GM12864 (cell line): Measurements from ENCODE around the gene SCNN1B.

Experiments
- DNase-seq: peaks from one replicate; pipeline ENCODE4 v3.0.0-alpha.2; 2011; ENCODE audit warnings: low read depth
- H3K4me3 ChIP-seq: 2 replicates; pipeline ENCODE4 v1.5.1; 2011; ENCODE audit warnings: mild to moderate bottlenecking, low read depth, low read length, control low read depth
- CTCF ChIP-seq: IDR thresholded peaks from 2 replicates; pipeline ENCODE4 v1.5.1; 2011; ENCODE audit warnings: low read depth, mild to moderate bottlenecking, moderate library complexity, low read length, control low read depth, inconsistent platforms; ENCODE audit errors: missing control alignments

Gene SCNN1B

GRCh38 chr16:23288209-23288608, 13.9 kb upstream of the SCNN1B start:
- no peak for TF ChIP-seq CTCF
- no peak overlapping the region for H3K4me3 ChIP-seq
- no peak for DNase-seq

GRCh38 chr16:23288726-23289512, 13.2 kb upstream of the SCNN1B start:
- no peak for TF ChIP-seq CTCF
- H3K4me3 ChIP-seq, result no peak overlapping the region
- DNase-seq, result peak; percentile 40

- no peak for TF ChIP-seq CTCF
- H3K4me3 ChIP-seq, result no peak overlapping the region
- DNase-seq, result no peak
These were observed 11.7 kb upstream of the SCNN1B start for GRCh38 chr16:23290189-23291062.

- H3K4me3 ChIP-seq, result no peak overlapping the region
- peak; percentile 65 for DNase-seq
- no peak for TF ChIP-seq CTCF
These were observed 9.1 kb upstream of the SCNN1B start for GRCh38 chr16:23293016-23293415.

GRCh38 chr16:23294260-23294659, 7.8 kb upstream of the SCNN1B start:
- no peak for TF ChIP-seq CTCF
- no peak overlapping the region for H3K4me3 ChIP-seq
- no peak for DNase-seq

- no peak for DNase-seq
- no peak overlapping the region for H3K4me3 ChIP-seq
- TF ChIP-seq CTCF, result peak; percentile 55
These were observed 5.1 kb upstream of the SCNN1B start for GRCh38 chr16:23296994-23297393.
